ENCODE results near the gene TMEM214.

Gene TMEM214

GRCh38 chr2:27010139-27010538, 22.6 kb upstream of the TMEM214 start:
- no peak for DNase-seq

- no peak for DNase-seq
Measured at GRCh38 chr2:27013738-27014137, 19.0 kb upstream of the TMEM214 start.

- no peak for DNase-seq
Measured at GRCh38 chr2:27014771-27015433, 17.9 kb upstream of the TMEM214 start.

- peak; percentile 65 to 80 for DNase-seq
Measured at GRCh38 chr2:27016801-27017325, 15.9 kb upstream of the TMEM214 start.

- DNase-seq: no peak
Measured at GRCh38 chr2:27018142-27018541, 14.6 kb upstream of the TMEM214 start.

GRCh38 chr2:27019459-27019858, 13.3 kb upstream of the TMEM214 start:
- DNase-seq: no peak

- no peak for DNase-seq
Measured at GRCh38 chr2:27019931-27020855, 12.6 kb upstream of the TMEM214 start.

- DNase-seq: no peak
Measured at GRCh38 chr2:27021253-27022049, 11.3 kb upstream of the TMEM214 start.

GRCh38 chr2:27023740-27024139, 9.0 kb upstream of the TMEM214 start:
- DNase-seq: no peak

GRCh38 chr2:27024188-27024587, 8.6 kb upstream of the TMEM214 start:
- DNase-seq: no peak

- no peak for DNase-seq
Measured at GRCh38 chr2:27024812-27025211, 8.0 kb upstream of the TMEM214 start.

- no peak for DNase-seq
Measured at GRCh38 chr2:27025281-27025800, 7.4 kb upstream of the TMEM214 start.

GRCh38 chr2:27025861-27026851, 6.6 kb upstream of the TMEM214 start:
- DNase-seq: no peak

- DNase-seq: no peak
Measured at GRCh38 chr2:27027211-27027651, 5.5 kb upstream of the TMEM214 start.

- DNase-seq: no peak
Measured at GRCh38 chr2:27029051-27029450, 3.7 kb upstream of the TMEM214 start.

- no peak for DNase-seq
Measured at GRCh38 chr2:27033253-27033852, 588 bp downstream of the TMEM214 start.

GRCh38 chr2:27038012-27038411, 5.2 kb downstream of the TMEM214 start:
- DNase-seq: no peak

GRCh38 chr2:27038631-27039339, 6.0 kb downstream of the TMEM214 start:
- DNase-seq: no peak

- DNase-seq: no peak
Measured at GRCh38 chr2:27039426-27039825, 6.7 kb downstream of the TMEM214 start.

- DNase-seq: no peak
Measured at GRCh38 chr2:27039871-27040270, 7.1 kb downstream of the TMEM214 start.

Measured in NCI-H446 (cell line).